ENCODE data around the gene SULT4A1. TPM values are rescaled to one million over a fixed set of nuclear protein-coding genes. Genes with fewer than 3 reads are reported as not detected.

SULT4A1 gene
- total RNA-seq, 1 donor from 2014 or later, result 5.9 TPM

- Histone ChIP-seq H4K20me1 (ENCODE audit: insufficient read depth, low read length) (no peaks in the 10 kb centered on the region), H3K27ac (ENCODE audit: low read depth, low read length) (no peak overlapping the region), H3K9me3 (ENCODE audit: insufficient read depth, low read depth, low read length) (no peaks in the 10 kb centered on the region), H3K79me2 (ENCODE audit: insufficient read depth, low read length) (no peaks in the 10 kb centered on the region), H2AFZ (ENCODE audit: low read depth, low read length) (no peak overlapping the region), H3K9ac (ENCODE audit: low read length) (no peak overlapping the region), H3K4me2 (ENCODE audit: low read length) (no peak overlapping the region), H3K4me3 (ENCODE audit: insufficient read depth, low read depth, low read length) (no peak overlapping the region), H3K36me3 (ENCODE audit: insufficient read depth, low read length) (no peaks in the 10 kb centered on the region), H3K4me1 (ENCODE audit: insufficient read depth, low read length) (peaks cover 17% of the 10 kb centered on the region), H3K27me3 (ENCODE audit: insufficient read depth, low read length) (no peaks in the 10 kb centered on the region)
- peaks cover 30% of the 10 kb centered on the region for H3K4me1 Mint-ChIP-seq (ENCODE audit: low read depth, unreplicated experiment)
- FAIRE-seq (no peak), DNase-seq (ENCODE audit: low read depth) (no peak)
- H3K27me3 Mint-ChIP-seq (ENCODE audit: low read depth, unreplicated experiment), result peaks cover 2% of the 10 kb centered on the region
- no peak overlapping the region for H3K4me3 Mint-ChIP-seq (ENCODE audit: unreplicated experiment)
- peaks cover 2% of the 10 kb centered on the region for H3K36me3 Mint-ChIP-seq (ENCODE audit: low read depth, unreplicated experiment)
- no peaks in the 10 kb centered on the region for H3K9me3 Mint-ChIP-seq (ENCODE audit: unreplicated experiment)
- no peak for TF ChIP-seq EZH2 (IDR thresholded peaks at IDR 0.05; ENCODE audit: insufficient read depth, low read length)
- TF ChIP-seq, protein P1, sequence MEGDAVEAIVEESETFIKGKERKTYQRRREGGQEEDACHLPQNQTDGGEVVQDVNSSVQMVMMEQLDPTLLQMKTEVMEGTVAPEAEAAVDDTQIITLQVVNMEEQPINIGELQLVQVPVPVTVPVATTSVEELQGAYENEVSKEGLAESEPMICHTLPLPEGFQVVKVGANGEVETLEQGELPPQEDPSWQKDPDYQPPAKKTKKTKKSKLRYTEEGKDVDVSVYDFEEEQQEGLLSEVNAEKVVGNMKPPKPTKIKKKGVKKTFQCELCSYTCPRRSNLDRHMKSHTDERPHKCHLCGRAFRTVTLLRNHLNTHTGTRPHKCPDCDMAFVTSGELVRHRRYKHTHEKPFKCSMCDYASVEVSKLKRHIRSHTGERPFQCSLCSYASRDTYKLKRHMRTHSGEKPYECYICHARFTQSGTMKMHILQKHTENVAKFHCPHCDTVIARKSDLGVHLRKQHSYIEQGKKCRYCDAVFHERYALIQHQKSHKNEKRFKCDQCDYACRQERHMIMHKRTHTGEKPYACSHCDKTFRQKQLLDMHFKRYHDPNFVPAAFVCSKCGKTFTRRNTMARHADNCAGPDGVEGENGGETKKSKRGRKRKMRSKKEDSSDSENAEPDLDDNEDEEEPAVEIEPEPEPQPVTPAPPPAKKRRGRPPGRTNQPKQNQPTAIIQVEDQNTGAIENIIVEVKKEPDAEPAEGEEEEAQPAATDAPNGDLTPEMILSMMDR (IDR thresholded peaks at IDR 0.05; ENCODE audit: insufficient read depth, low read depth, low read length), result no peak
- H3K27ac Mint-ChIP-seq (ENCODE audit: unreplicated experiment), result no peak overlapping the region
Observed at GRCh38 chr22:43823911-43824665, 38.2 kb downstream of the SULT4A1 start.

GRCh38 chr22:43823353-43823908 is 38.9 kb downstream of the SULT4A1 start:
- Histone ChIP-seq H3K79me2 (ENCODE audit: insufficient read depth, low read length) (no peaks in the 10 kb centered on the region), H3K4me3 (ENCODE audit: insufficient read depth, low read depth, low read length) (no peak overlapping the region), H2AFZ (ENCODE audit: low read depth, low read length) (no peak overlapping the region), H3K36me3 (ENCODE audit: insufficient read depth, low read length) (no peaks in the 10 kb centered on the region), H3K4me2 (ENCODE audit: low read length) (no peak overlapping the region), H3K9me3 (ENCODE audit: insufficient read depth, low read depth, low read length) (no peaks in the 10 kb centered on the region), H3K27ac (ENCODE audit: low read depth, low read length) (no peak overlapping the region), H3K27me3 (ENCODE audit: insufficient read depth, low read length) (no peaks in the 10 kb centered on the region), H3K9ac (ENCODE audit: low read length) (no peak overlapping the region), H3K4me1 (ENCODE audit: insufficient read depth, low read length) (peaks cover 17% of the 10 kb centered on the region), H4K20me1 (ENCODE audit: insufficient read depth, low read length) (no peaks in the 10 kb centered on the region)
- H3K9me3 Mint-ChIP-seq (ENCODE audit: unreplicated experiment), result no peaks in the 10 kb centered on the region
- TF ChIP-seq, protein P1 (IDR thresholded peaks at IDR 0.05; ENCODE audit: insufficient read depth, low read depth, low read length), result no peak
- no peak overlapping the region for H3K27ac Mint-ChIP-seq (ENCODE audit: unreplicated experiment)
- H3K36me3 Mint-ChIP-seq (ENCODE audit: low read depth, unreplicated experiment), result peaks cover 2% of the 10 kb centered on the region
- DNase-seq (ENCODE audit: low read depth) (peak; percentile 4), FAIRE-seq (no peak)
- H3K27me3 Mint-ChIP-seq (ENCODE audit: low read depth, unreplicated experiment), result peaks cover 2% of the 10 kb centered on the region
- H3K4me3 Mint-ChIP-seq (ENCODE audit: unreplicated experiment), result no peak overlapping the region
- peaks cover 30% of the 10 kb centered on the region for H3K4me1 Mint-ChIP-seq (ENCODE audit: low read depth, unreplicated experiment)
